GM10847 (cell line): ENCODE results near the gene MYO5B.

ENCODE experiments used
- POLR2A ChIP-seq: IDR thresholded peaks from 2 replicates; pipeline ENCODE4 v1.6.1; 2011; ENCODE audit not compliant: insufficient read length; ENCODE audit errors: extremely low read depth

MYO5B gene

DNA sequence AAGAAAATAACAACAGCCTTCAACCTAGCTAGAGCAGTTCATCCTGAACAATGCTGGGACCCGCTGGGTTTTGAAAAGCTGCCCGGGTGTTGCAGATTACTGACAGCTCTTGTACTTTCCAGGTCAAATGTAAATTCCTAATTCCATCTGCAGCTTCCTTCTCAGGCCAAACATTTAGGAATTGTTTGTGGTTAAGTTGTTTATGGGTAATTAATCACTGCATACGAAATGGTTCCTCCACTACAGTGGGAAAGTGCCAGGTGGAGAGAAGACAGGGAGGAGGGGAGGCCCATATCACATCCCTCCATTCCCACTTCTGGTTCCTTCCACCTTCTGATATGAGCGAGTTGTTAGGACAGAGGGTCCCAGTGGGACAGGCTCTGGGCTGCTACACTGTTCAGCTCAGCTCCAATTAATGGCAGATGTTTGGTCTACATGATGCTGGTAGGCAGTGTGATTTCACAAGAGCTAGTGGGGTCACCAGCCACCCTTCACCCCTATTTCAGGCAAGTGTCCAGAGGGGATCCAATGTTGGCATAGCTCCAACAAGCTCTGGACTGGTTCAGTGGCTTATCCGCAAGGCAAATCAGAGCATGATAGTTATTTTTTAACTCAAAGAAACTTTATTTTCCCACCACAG lies 268.7 kb downstream of the MYO5B start:
- TF ChIP-seq POLR2A = no peak

DNA sequence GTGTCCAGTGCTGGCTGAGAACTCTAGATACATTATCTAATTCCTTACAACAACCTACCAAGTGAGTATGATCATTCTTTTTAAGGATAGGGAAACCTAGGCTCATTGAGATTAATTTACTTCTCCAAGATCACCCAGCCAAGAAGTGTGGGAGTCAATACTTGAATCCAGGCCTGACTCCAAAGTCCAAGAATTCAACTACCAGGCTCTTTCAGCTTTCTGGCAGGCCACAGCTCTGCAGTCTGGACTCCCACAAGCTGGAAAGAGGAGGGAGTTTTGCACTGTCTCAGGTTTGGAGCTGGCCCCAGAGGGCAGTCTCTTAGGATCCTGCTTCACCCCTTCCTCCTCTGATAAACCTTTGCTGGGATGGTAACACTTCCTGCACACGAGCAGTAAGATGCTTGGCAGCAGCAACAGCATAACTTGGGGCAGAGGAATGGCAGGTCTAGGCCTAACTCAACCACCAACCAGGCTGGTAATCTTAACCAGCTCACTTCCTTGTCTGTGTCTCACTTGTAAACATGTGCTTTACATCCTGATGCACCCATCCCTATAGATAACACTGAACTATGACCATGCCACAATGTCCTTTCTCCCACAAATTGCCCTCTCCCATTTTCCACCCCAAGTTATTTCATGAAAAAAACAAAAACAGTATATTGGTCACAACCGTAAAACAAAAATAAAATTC lies 270.5 kb downstream of the MYO5B start:
- TF ChIP-seq POLR2A = no peak

DNA sequence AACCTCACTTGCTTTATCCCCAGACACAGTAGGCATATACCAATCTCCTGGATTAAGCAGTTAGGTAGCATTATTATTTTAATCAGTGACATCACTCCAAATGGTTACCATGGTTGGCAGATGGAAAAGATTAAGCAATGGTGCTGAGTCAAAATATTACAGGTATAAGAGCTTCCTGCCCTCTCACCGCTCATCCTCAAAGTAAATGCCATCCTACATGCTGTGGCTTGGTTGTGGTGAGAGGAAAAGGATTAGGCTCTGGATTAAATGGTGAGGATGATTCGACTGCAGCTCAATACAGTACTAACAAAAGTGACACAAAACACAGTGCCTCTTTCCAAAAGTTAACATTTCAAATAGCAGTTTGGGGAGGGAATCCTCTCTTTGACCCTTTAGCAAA lies 272.7 kb downstream of the MYO5B start:
- TF ChIP-seq POLR2A = no peak

DNA sequence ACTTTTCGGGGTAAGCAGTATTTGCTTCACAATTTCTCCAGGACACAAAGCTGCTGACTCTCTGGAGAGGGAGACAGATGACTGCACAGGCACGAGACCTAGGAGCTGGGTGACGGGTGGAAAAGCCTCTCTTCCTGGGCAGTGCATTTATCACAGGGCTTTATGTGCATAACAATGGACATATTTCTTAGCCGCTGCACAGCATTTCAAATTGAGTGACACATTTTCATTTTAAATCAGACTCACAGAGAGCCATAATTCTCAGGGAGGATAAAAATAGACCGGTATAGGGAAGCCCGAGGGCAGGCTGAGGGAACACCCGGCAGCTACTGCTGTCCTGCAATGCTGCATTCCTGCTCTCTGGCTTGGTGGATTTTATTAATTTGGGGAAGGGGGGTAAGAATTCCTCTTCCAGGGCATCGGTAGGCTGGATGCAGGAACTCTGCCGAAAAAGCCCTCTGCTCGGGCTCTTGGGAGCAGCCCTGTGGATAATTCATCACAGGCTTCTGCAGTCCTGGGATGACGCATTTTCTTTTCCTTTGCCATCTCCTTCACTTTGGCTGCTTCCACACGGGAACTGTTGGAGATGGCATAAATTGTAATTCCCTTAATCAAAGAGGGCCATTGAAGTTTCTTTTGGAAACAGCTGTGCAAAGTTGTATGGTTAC lies 273.5 kb downstream of the MYO5B start:
- no peak for TF ChIP-seq POLR2A

DNA sequence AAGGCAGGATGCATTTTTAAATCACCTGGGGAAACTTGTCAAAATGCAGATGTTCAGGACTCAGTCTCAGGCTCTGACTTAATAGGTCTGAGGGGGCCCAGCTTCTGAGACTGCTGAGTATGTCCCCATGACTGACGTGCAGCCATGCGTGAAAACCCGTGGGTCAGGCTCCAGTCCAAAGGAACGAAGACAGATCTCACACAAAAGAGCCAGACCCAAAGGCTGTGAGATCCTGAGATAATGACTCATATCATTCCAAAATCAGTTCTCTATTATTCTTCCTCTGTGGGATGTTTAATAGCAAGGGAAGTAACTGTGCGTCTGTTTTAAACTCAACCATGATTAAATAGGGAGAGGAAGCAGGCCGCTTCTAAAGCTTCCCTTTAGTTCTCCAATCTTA lies 274.2 kb downstream of the MYO5B start:
- TF ChIP-seq POLR2A = no peak

DNA sequence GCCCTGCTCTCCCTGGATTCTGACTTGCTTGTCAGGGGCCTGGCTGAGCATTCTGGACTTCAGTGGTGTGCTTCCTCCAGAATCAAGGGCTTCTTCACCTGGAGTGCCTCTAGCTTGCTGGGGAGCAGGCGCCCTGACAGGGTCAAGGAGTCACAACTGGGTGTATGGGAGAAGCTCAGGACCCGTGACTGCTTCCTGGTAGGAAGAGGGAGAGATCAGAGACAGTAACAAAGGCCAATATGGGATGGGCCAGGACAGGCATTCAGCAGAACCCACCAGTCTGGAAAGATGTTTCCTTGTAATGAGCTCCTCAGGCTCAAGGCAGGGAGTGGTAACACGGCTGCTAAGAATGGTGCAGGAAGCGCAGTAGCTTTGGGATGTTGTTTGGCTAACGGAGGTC lies 277.2 kb downstream of the MYO5B start:
- TF ChIP-seq POLR2A = no peak

DNA sequence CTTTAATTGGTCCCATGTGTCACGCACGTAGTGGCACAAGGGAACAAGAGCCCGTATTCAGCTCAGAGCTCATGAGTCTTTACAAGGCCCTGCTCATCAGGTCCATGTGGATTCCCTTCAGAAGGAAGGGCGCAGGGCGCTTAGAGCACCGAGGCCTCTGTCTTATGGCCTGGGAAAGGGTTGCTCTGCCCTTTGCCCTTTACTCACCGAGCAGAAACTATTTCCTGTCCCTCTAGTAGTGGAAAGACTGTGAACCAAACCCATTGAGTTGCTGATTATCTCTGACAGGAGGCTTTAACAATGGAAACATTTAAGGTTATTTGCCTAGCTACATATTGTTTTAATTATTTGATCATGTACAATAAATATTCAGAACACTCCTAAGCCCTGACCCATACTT lies 279.6 kb downstream of the MYO5B start:
- TF ChIP-seq POLR2A = no peak

DNA sequence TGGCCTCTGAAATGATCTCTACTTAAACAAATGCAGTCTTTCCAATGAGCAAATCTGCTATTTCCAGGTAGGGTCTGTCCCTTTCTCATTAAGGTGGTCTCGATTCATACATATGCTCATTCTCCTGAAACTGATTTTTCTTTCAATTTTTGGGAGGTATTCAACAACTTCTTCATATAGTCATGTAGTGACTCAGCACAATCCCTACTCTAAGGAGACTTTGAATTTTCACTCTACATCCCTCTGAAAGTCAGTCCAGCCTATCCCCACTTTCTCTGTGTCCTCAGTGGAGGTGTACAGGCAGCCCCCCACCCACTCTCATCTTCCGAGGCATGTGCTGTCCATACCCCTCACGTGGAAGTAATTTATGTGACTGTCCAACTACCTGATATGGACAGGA lies 281.7 kb downstream of the MYO5B start:
- no peak for TF ChIP-seq POLR2A

DNA sequence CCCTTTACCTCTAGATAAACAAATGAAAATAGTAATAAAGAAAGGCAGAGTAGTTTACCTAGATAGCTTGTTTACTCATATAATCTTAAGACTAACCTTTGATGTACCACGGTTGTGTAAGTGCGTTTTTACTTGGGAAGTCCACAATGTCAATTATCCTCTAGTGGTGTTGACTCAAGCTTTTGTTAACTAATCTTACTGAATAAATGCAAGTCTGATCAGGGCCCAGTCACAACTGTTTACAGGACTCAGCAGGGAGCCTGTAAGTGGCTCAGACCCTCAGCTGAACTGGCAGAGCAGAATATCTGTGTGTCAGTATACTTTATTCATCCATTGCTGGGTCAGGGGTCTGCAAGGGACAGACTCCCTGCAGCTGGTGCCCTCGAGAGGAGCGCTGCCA lies 283.5 kb downstream of the MYO5B start:
- no peak for TF ChIP-seq POLR2A

DNA sequence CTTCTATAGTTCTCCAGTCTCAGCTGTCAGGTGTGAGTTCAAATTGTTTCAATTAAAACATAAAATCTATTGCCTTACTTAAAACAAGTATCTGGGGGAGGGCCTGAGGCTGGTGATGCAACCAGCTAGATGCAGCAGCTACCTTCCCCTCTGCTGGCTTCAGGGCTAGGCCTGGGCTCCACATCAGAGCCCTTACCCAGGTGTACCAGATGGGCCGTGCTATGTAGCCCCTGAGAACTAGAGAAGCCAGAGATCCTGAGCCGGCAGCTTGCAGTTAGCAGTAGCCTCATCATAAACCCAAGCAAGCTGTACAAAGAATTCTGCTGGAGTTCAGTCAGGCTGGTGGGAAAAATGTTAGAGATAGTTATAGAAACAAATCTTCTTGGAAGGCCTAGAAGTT lies 284.0 kb downstream of the MYO5B start:
- no peak for TF ChIP-seq POLR2A

DNA sequence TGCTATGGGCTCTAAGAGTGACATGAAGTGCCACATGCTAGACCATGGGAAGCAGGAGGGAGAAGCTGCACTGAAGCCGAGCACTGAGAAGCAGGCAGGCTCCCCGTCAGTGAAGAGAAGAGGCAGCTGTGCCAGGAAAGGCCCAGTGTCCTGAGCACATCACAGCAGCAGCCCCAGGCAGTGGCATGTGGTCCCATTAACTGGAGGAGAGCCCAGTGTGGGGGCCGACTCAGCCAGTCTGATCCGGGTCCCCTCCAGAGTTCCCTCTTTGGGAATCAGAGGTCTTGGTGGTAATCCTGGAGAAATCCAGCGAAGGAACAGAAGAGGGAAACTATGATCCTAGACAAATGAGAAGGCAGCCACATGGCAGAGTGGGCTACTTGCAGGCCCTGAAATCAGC lies 284.9 kb downstream of the MYO5B start:
- no peak for TF ChIP-seq POLR2A

DNA sequence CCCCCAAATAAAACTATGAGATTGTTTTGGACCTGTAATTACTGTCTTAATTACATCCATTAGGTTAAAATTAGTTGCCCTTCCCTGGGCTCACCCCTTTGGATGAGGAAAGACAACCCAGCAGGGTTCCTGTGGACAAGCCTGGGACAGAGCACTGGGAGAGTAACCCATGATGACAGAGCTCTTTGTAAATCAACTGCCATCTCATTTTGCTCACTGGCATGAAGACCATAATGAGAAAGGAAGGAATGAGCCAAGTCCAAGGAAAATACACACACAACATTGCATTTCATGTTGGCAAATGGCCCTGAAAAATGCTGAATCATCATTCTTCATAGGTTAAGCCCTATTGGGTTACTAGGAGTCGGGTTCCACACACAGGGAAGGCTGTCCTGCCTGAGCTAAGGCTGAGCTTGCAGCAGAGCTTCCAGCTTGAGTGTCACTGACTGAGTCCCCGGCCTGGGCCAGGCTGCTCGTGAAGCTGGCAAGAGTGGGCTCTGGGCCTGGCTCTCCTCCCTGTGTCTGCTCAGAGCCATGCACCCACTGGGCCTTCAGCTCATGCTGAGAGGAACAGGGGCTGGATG lies 287.5 kb downstream of the MYO5B start:
- no peak for TF ChIP-seq POLR2A

DNA sequence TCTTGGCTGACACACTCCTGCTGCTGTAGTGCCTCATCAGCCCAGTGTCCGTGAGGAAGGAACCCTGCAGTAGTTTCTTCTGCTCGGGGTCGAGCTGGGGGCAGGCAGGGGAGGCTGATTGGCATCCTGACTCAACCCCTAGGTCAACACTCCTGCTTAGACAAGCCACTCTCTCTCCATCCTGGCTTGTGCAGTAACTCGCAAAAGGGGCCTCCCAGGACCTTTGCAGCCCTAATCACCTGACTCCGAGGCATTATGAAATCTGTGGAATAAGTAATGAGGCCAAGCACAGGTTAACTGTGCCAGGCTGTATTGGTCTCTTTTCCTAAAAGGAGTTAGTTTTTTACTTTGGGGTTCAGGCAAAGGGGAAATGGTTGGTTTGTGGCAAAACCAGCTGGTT lies 289.2 kb downstream of the MYO5B start:
- TF ChIP-seq POLR2A = no peak

DNA sequence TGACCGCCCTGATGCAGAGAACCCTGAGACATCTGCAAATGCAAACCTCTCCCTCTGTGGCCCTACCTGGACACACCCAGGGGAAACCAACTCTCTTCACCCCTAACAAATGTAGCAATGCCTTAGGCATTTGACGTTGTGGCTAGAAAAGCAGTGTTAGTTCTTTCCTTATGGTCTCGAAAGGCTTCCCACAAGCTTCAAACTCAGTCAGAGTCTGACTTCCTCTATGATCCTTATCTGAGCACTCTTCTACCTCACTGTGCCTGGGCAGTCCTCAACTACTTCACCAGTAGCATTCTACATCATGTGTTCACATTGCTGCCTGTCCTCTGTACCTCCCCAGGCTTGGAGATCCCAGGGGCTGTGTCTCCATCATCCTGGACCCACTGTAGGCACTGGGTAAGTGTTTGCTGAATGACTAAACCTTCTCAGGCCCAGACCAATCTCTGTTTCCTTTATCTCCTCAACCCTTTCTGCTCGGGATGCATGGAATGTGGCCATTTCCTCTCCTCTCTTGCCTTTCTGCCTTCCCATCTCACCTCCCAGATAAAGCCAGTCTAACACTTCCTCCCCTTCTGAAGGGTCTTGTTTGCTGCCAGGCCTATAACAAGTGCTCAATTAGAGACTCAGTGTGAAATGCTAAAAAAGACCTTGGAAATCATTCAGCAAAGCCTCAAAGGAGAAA lies 289.9 kb downstream of the MYO5B start:
- no peak for TF ChIP-seq POLR2A

DNA sequence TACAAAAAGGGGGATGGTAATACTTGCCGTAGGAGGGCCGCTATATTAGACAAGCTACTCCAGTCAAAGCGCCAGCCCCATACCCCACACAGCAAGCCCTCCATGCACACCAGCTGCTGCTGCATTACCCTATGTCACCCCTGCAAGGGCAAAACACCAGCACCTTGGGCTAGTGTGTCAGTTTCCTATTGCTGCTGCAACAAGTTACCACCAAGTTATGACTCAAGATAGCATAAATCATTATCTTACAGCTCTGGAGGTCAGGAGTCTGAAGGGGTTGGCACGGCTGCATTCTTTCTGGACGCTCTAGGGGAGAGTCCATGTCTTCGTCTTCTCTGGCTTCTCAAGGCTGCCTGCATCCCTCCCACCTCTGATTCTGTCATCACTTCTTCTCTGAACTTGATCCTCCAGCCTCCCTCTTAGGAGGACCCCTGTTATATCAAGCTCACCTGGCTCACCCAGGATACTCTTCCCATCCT lies 293.0 kb downstream of the MYO5B start:
- no peak for TF ChIP-seq POLR2A

DNA sequence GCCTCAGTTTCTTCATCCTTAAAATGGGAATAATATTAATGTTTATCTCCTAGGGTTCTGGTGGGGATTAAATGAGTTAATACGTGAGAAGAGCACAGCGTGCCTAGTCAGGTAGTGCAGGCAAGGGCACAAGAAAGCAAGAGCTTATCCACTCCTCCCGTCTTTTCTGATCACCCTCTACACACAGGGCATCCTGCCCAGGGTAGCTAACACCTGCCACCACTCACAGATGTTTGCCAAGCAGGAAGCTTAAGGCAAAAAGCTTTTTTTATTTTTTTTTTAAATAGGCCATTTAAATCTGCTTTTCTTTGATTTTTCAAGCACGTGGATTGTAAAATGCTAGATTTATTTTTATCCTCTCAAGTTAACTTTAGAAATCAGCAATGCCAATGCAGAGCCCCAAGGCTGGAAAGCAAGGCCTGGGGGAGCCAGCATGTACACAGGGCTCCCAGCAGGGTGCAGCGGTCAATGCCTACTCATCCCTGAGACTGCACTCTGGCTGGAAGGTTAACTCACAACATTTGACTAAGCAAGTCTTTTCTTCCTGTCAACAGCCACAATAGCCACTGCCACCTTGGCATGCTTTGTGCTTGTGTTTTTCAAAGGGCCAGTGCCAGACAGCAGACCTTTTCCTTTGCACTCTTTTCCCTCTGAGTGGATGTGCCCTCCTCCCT lies 295.2 kb downstream of the MYO5B start:
- TF ChIP-seq POLR2A = no peak

DNA sequence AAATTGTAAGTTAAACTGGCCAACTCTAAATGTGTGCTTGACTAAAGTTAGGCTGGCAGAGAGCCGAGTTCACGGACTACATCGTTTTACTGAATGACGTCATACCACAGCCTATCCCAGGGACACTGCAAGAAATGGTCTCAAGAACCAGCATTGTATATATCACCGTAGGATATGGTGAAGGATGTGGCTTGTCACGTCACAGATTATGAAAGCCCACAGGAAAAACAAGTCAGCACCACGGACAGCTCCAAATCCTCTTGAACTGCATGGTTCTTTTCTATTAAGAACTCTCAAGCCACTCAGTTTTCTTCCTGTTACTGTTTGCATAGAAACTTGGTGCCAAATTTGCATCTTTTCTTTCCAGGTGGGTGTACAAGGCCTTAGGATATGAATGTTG lies 296.5 kb downstream of the MYO5B start:
- TF ChIP-seq POLR2A = no peak
